ENCODE measurements around the gene CLTCL1. TPM values are rescaled to one million over a fixed set of nuclear protein-coding genes. Genes with fewer than 3 reads are reported as not detected.
A peak's percentile ranks its signal among the peaks of the same experiment; 100 is the strongest.

Gene CLTCL1
- total RNA-seq, 4 donors from 2014 or later: 3.8 to 8.6 (median 5.6) TPM

- Histone ChIP-seq H3K36me3 (no peaks in the 10 kb centered on the region), H3K27me3 (peaks cover 2% of the 10 kb centered on the region), H3K9me3 (no peaks in the 10 kb centered on the region), H3K4me1 (peaks cover 5 to 11% (median 9%) of the 10 kb centered on the region in 4 donors), H3K4me3 (no peak overlapping the region), H3K27ac (no peak overlapping the region)
- in situ Hi-C loops (cut with MboI; ENCODE audit: low pct_ligation_motif_present in 1 of 4, low pct_unique_long_range_greater_than_20kb in 1 of 4, low sequenced_read_pairs in 3 of 4): no loop called here
- TF ChIP-seq POLR2A (IDR thresholded peaks at IDR 0.05): no peak
- no peak for TF ChIP-seq POLR2AphosphoS5 (IDR thresholded peaks at IDR 0.05)
- TF ChIP-seq EP300 (IDR thresholded peaks at IDR 0.05; ENCODE audit: low read depth): no peak
- no peak for TF ChIP-seq CTCF (IDR thresholded peaks at IDR 0.05)
- no peak for DNase-seq
- intact Hi-C loops (cut with DNase I; ENCODE audit: low total_unique reads): no loop called here
Observed at GRCh38 chr22:19295733-19296132, 4.2 kb upstream of the CLTCL1 start.

- intact Hi-C loops (cut with DNase I; ENCODE audit: low total_unique reads): loop anchor here (5.0 kb wide), 1 partner anchor 1140 kb away; no protein-coding TSS in a partner anchor
- in situ Hi-C loops (cut with MboI; ENCODE audit: low pct_ligation_motif_present in 1 of 4, low pct_unique_long_range_greater_than_20kb in 1 of 4, low sequenced_read_pairs in 3 of 4): no loop called here
Observed at GRCh38 chr22:19292458-19293230, 1.1 kb upstream of the CLTCL1 start.

GRCh38 chr22:19291218-19291579 is 320 bp downstream of the CLTCL1 start:
- no peaks in the 10 kb centered on the region for H3K9me3 ChIP-seq
- in situ Hi-C loops (cut with MboI; ENCODE audit: low pct_ligation_motif_present in 1 of 4, low pct_unique_long_range_greater_than_20kb in 1 of 4, low sequenced_read_pairs in 3 of 4) (no loop called here), intact Hi-C loops (cut with DNase I; ENCODE audit: low total_unique reads) (loop anchor here (5.0 kb wide), 1 partner anchor 1141 kb away; no protein-coding TSS in a partner anchor)
- 0% methylated on average over 21 of the region's 41 CpGs; no CpG with 5 or more reads in 1 of the 2 donors for WGBS, 2 donors (ENCODE audit: low coverage in 1 of 2)
- peak overlapping the region; percentile 73 to 89 (median 80) for H3K27ac ChIP-seq
- DNase-seq: peak; percentile 40
- peaks cover 5 to 16% (median 15%) of the 10 kb centered on the region in 4 donors for H3K4me1 ChIP-seq
- no peaks in the 10 kb centered on the region for H3K36me3 ChIP-seq
- H3K4me3 ChIP-seq: peak overlapping the region; percentile 80 to 99 (median 94)
- H3K27me3 ChIP-seq: peaks cover 9% of the 10 kb centered on the region
- TF ChIP-seq CTCF (IDR thresholded peaks at IDR 0.05) (no peak), POLR2AphosphoS5 (IDR thresholded peaks at IDR 0.05) (no peak)

More at GRCh38 chr22:19292458-19293230, 1.1 kb upstream of the CLTCL1 start:
- H3K27ac ChIP-seq: peak overlapping the region; percentile 75 to 87 (median 83)
- WGBS, 2 donors (ENCODE audit: low coverage in 1 of 2): 66 to 83% methylated on average over 12 to 23 of the region's 23 CpGs
- H3K36me3 ChIP-seq: no peaks in the 10 kb centered on the region
- H3K9me3 ChIP-seq: no peaks in the 10 kb centered on the region
- H3K4me1 ChIP-seq: peaks cover 5 to 16% (median 15%) of the 10 kb centered on the region in 4 donors
- H3K4me3 ChIP-seq: peak overlapping the region in 3 of 4 donors; percentile 80 to 95 (median 94)
- no peak for TF ChIP-seq CTCF (IDR thresholded peaks at IDR 0.05)
- TF ChIP-seq POLR2AphosphoS5 (IDR thresholded peaks at IDR 0.05): peak in 1 of 3 donors; percentile 28
- DNase-seq: no peak
- peaks cover 9% of the 10 kb centered on the region for H3K27me3 ChIP-seq

GRCh38 chr22:19290400-19291217 is 910 bp downstream of the CLTCL1 start:
- intact Hi-C loops (cut with DNase I; ENCODE audit: low total_unique reads) (loop anchor here (1.0 to 5.0 kb wide), 2 partner anchors 30 to 1142 kb away; no protein-coding TSS in a partner anchor), in situ Hi-C loops (cut with MboI; ENCODE audit: low pct_ligation_motif_present in 1 of 4, low pct_unique_long_range_greater_than_20kb in 1 of 4, low sequenced_read_pairs in 3 of 4) (no loop called here)
- no peak for TF ChIP-seq EP300 (IDR thresholded peaks at IDR 0.05; ENCODE audit: low read depth)
- TF ChIP-seq POLR2A (IDR thresholded peaks at IDR 0.05): no peak
- TF ChIP-seq CTCF (IDR thresholded peaks at IDR 0.05): no peak
- no peak for TF ChIP-seq POLR2AphosphoS5 (IDR thresholded peaks at IDR 0.05)
- peaks cover 9% of the 10 kb centered on the region for H3K27me3 ChIP-seq
- no peaks in the 10 kb centered on the region for H3K36me3 ChIP-seq
- 16 to 25% methylated on average over 4 to 27 of the region's 27 CpGs for WGBS, 2 donors (ENCODE audit: low coverage in 1 of 2)
- peaks cover 5 to 16% (median 15%) of the 10 kb centered on the region in 4 donors for H3K4me1 ChIP-seq
- H3K27ac ChIP-seq: peak overlapping the region; percentile 73 to 89 (median 80)
- no peaks in the 10 kb centered on the region for H3K9me3 ChIP-seq
- no peak for DNase-seq
- H3K4me3 ChIP-seq: peak overlapping the region; percentile 80 to 99 (median 94)
